HepG2 (cell line): ENCODE data around the gene TNPO3. TPM values are rescaled to one million over a fixed set of nuclear protein-coding genes. Genes with fewer than 3 reads are reported as not detected.

Experiments
- ATAC-seq: fragments of 200-7000 bp; cut with Tn5 transposase; 3 replicates; pipeline ENCODE4 v1.9.1; 2020; ENCODE audit warnings: mild to moderate bottlenecking, moderate library complexity
- BruUV-seq: library from RNA; stranded (reverse); fragments of 400-500 nt; replicated peaks from 2 replicates; lab custom pipeline; 2021; lab: Mats Ljungman, UMichigan
- CTCF ChIA-PET: fragments of 300-600 bp; formaldehyde crosslinking; extraction: SDS; loops from one replicate; lab custom pipeline; 2021; ENCODE audit warnings: low total read pairs, inconsistent platforms, low intra/inter-chr PET ratio; lab: Yijun Ruan, JAX
- POLR2A ChIA-PET: fragments of 350-600 bp; sonication (Branson Sonifier 250); formaldehyde crosslinking; loops from one replicate; lab custom pipeline; 2020; ENCODE audit warnings: antibody characterized with exemption, inconsistent platforms; lab: Yijun Ruan, JAX
- DNase-seq: peaks from one replicate; pipeline ENCODE4 v3.0.0-alpha.2; 2015; ENCODE audit warnings: low spot score
- FAIRE-seq: peaks from 3 replicates; lab custom pipeline; 2011; peaks lifted over from hg19 to GRCh38; lab: Jason Lieb, UNC
- H2AFZ ChIP-seq: one replicate; pipeline ENCODE4 v1.6.1; 2011; ENCODE audit warnings: low read length, inconsistent platforms
- H3K27ac ChIP-seq: fragments of 300-600 bp; 3 replicates; pipeline ENCODE4 v1.8.0; 2011; ENCODE audit warnings: mixed run types, mild to moderate bottlenecking, mixed read lengths, low read length, inconsistent platforms; ENCODE audit not compliant: insufficient read depth; ENCODE audit errors: extremely low read length
- H3K27me3 ChIP-seq, 2 experiments: fragments of 200-600 bp in 1 of 2; 2 replicates in 1 of 2; 3 replicates in 1 of 2; pipeline versions ENCODE4 v1.6.0 to v1.8.0; 2011; ENCODE audit warnings: low read length in 2 of 2, mild to moderate bottlenecking in 2 of 2, moderate library complexity in 2 of 2, inconsistent platforms in 1 of 2; ENCODE audit not compliant: insufficient read depth in 2 of 2, control insufficient read depth in 1 of 2
- H3K36me3 ChIP-seq, 2 experiments: fragments of 200-600 bp in 1 of 2; replicated peaks in 1 of 2; 2 replicates in 1 of 2; 3 replicates in 1 of 2; pipeline versions ENCODE4 v1.5.1 to v1.8.0; 2011; ENCODE audit warnings: low read length in 2 of 2, inconsistent platforms in 1 of 2; ENCODE audit not compliant: insufficient read depth in 2 of 2, control insufficient read depth in 1 of 2
- H3K4me1 ChIP-seq: 2 replicates; pipeline ENCODE4 v1.5.1; 2012; ENCODE audit warnings: low read length, inconsistent platforms; ENCODE audit not compliant: insufficient read depth
- H3K4me2 ChIP-seq: 2 replicates; pipeline ENCODE4 v1.6.0; 2011; ENCODE audit warnings: low read depth, low read length, inconsistent platforms
- H3K4me3 ChIP-seq, 3 experiments: fragments of 200-600 bp in 1 of 3; sonication (generic), shearing (Covaris generic) in 1 of 3; replicated peaks in 1 of 3; 2 replicates each; pipeline ENCODE4 v1.5.1; 2011 to 2016; ENCODE audit warnings: low read length in 3 of 3, inconsistent platforms in 2 of 3, low read depth in 2 of 3, mild to moderate bottlenecking in 2 of 3, control low read depth in 1 of 3, mixed read lengths in 1 of 3; ENCODE audit not compliant: insufficient read depth in 1 of 3
- H3K79me2 ChIP-seq: one replicate; pipeline ENCODE4 v1.6.1; 2011; ENCODE audit warnings: low read length, inconsistent platforms; ENCODE audit not compliant: insufficient read depth
- H3K9ac ChIP-seq: 2 replicates; pipeline ENCODE4 v1.6.0; 2011; ENCODE audit warnings: mild to moderate bottlenecking, low read depth, low read length, inconsistent platforms; ENCODE audit not compliant: insufficient read depth
- H3K9me3 ChIP-seq: 2 replicates; pipeline ENCODE4 v1.5.1; 2012; ENCODE audit warnings: mild to moderate bottlenecking, low read length
- H4K20me1 ChIP-seq: 2 replicates; pipeline ENCODE4 v1.6.0; 2011; ENCODE audit warnings: inconsistent platforms, mild to moderate bottlenecking, low read length, moderate library complexity; ENCODE audit not compliant: insufficient read depth
- ETV5 ChIP-seq: IDR thresholded peaks from 2 replicates; pipeline ENCODE4 v1.6.1; 2018; ENCODE audit warnings: missing biosample characterization, missing genetic modification reagents, inconsistent platforms, borderline replicate concordance
- FIP1L1 ChIP-seq: fragments of 200-400 bp; formaldehyde crosslinking; IDR thresholded peaks from 2 replicates; pipeline ENCODE4 v1.6.1; 2018; ENCODE audit warnings: low read depth, mild to moderate bottlenecking, low read length, moderate library complexity, borderline replicate concordance; ENCODE audit not compliant: insufficient read depth
- ISL2 ChIP-seq: sonication (generic); formaldehyde crosslinking; IDR thresholded peaks from 2 replicates; pipeline ENCODE4 v1.5.0; 2020; ENCODE audit warnings: missing genetic modification reagents
- PTBP1 ChIP-seq: fragments of 200-400 bp; formaldehyde crosslinking; IDR thresholded peaks from 2 replicates; pipeline ENCODE4 v1.6.1; 2018; ENCODE audit warnings: low read length, low read depth; ENCODE audit not compliant: poor library complexity, severe bottlenecking
- TBX3 ChIP-seq: fragments of 450-650 bp; IDR thresholded peaks from 2 replicates; pipeline ENCODE4 v1.6.1; 2017; ENCODE audit warnings: antibody characterized with exemption, mild to moderate bottlenecking, inconsistent platforms, borderline replicate concordance
- TCF7L2 ChIP-seq: IDR thresholded peaks from 2 replicates; pipeline ENCODE4 v1.6.1; 2011; ENCODE audit warnings: mild to moderate bottlenecking, low read depth, low read length, moderate library complexity
- TEAD3 ChIP-seq: optimal IDR thresholded peaks from 2 replicates; pipeline ENCODE3; 2016; ENCODE audit warnings: borderline replicate concordance
- XBP1 ChIP-seq: sonication (generic); formaldehyde crosslinking; IDR thresholded peaks from 2 replicates; pipeline ENCODE4 v1.5.0; 2020; ENCODE audit warnings: missing genetic modification reagents
- ZEB1 ChIP-seq: IDR thresholded peaks from 2 replicates; pipeline ENCODE4 v1.6.1; 2012; ENCODE audit warnings: mild to moderate bottlenecking, low read depth, inconsistent platforms; ENCODE audit not compliant: insufficient replicate concordance
- ZFP41 ChIP-seq: sonication (generic); formaldehyde crosslinking; IDR thresholded peaks from 2 replicates; pipeline ENCODE4 v1.4.0; 2020; ENCODE audit warnings: mild to moderate bottlenecking, missing genetic modification reagents, borderline replicate concordance
- ZNF790 ChIP-seq: sonication (generic); formaldehyde crosslinking; IDR thresholded peaks from 2 replicates; pipeline ENCODE4 v1.8.0; 2022; ENCODE audit warnings: missing genetic modification reagents, mild to moderate bottlenecking, borderline replicate concordance
- ZNF891 ChIP-seq: sonication (generic); formaldehyde crosslinking; IDR thresholded peaks from 2 replicates; pipeline ENCODE4 v1.5.0; 2020; ENCODE audit warnings: mild to moderate bottlenecking, missing genetic modification reagents
- in situ Hi-C: cut with HindIII; loops from 2 replicates; pipeline ENCODE4 v1.10.0; 2017; ENCODE audit warnings: low pct_unique_long_range_greater_than_20kb; ENCODE audit not compliant: extremely low pct_ligation_motif_present
- intact Hi-C: fragments of 100-400 bp; cut with micrococcal nuclease; formaldehyde crosslinking; loops from one replicate; pipeline ENCODE4 v1.10.0; 2022; ENCODE audit not compliant: unreplicated experiment
- polyA plus RNA-seq, 8 experiments: library from polyadenylated mRNA; depleted of rRNA in 3 of 8; stranded (reverse) in 7 of 8; unstranded in 1 of 8; fragments of >200 nt; fragmentation: Illumina TruSeq in 4 of 8; extraction: Trizol in 4 of 8; gene quantifications; 2 replicates each; pipeline versions ENCODE4 v1.2.1 to v1.2.3, GENCODE V29; 2011 to 2016; ENCODE audit warnings: low read depth in 4 of 8, missing spikeins in 1 of 8, mixed read lengths in 1 of 8; ENCODE audit not compliant: insufficient read depth in 1 of 8
- total RNA-seq, 5 experiments: library from RNA; depleted of rRNA; stranded (reverse); fragments of >200 nt; fragmentation: Illumina TruSeq; extraction: Trizol; gene quantifications; 2 replicates each; pipeline ENCODE4 v1.2.3, GENCODE V29; 2016; ENCODE audit warnings: low read depth in 1 of 5
- TF ChIP-seq, protein P1 (sequence below): sonication (generic); formaldehyde crosslinking; IDR thresholded peaks from 2 replicates; pipeline ENCODE4 v1.4.0; 2020; ENCODE audit warnings: mild to moderate bottlenecking, missing genetic modification reagents
- TF ChIP-seq, protein P2 (sequence below): sonication (generic); formaldehyde crosslinking; IDR thresholded peaks from 2 replicates; pipeline ENCODE4 v1.4.0; 2020; ENCODE audit warnings: missing genetic modification reagents, borderline replicate concordance
- TF ChIP-seq, protein P3 (sequence below): sonication (generic); formaldehyde crosslinking; conservative IDR thresholded peaks from 2 replicates; pipeline ENCODE4 v1.8.0; 2022; ENCODE audit warnings: mild to moderate bottlenecking, moderate library complexity, missing genetic modification reagents

Gene TNPO3
- total and polyA plus RNA-seq, 2 of the 13 experiments (the other 11 are each of a cell fraction or from before 2014, with no cell fraction given), result 23.8 to 44.6 TPM

DNA sequence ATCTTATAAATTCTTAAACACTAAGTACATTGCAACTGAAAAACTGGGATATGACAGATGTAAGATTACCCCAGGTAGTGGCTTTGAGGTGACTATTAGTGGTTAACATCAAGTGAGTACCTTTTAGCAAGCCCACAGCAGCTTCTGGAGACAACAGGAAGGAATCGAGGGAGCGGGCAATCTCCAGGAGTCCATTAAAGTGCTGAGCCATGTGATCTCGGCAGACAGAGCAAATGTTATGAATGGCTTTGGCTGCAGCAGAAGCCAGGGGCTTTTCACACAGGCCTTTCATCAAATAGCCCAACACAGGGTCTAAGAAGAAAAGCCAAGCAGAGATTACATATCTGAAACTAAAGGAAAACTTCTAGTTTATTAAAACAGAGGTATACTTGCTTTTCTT lies 68.3 kb downstream of the TNPO3 start (continued):
- TF ChIP-seq, protein P1, sequence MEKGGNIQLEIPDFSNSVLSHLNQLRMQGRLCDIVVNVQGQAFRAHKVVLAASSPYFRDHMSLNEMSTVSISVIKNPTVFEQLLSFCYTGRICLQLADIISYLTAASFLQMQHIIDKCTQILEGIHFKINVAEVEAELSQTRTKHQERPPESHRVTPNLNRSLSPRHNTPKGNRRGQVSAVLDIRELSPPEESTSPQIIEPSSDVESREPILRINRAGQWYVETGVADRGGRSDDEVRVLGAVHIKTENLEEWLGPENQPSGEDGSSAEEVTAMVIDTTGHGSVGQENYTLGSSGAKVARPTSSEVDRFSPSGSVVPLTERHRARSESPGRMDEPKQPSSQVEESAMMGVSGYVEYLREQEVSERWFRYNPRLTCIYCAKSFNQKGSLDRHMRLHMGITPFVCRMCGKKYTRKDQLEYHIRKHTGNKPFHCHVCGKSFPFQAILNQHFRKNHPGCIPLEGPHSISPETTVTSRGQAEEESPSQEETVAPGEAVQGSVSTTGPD (CRISPR knock-in tag), result no peak
- no peak for TF ChIP-seq PTBP1

DNA sequence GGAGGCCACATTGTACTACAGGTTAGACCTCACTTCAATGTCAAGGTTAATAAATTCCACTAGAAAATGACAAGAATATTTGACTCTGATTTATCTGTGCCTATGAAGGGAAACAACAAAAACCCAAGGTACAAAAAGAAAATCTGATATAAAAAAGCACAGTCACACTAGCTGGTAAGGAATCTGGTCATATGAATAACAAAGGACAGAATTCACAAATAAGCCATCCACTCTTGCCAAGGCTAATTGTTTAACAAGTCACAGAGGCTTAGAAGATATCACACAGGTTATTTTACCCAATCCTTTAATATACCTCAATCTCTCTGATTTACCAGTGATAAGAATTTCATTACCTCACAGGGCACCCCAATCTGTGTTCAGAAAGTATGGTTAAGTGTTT lies 69.3 kb downstream of the TNPO3 start:
- ChIA-PET POLR2A (no interaction called here), CTCF (no interaction called here)
- Histone ChIP-seq H2AFZ (no peak overlapping the region), H3K9me3 (no peaks in the 10 kb centered on the region), H3K79me2 (no peaks in the 10 kb centered on the region), H3K27me3 (no peaks in the 10 kb centered on the region), H3K36me3 (peaks cover 14 to 73% of the 10 kb centered on the region in 2 experiments), H3K27ac (no peak overlapping the region), H3K4me1 (no peaks in the 10 kb centered on the region), H3K4me3 (no peak overlapping the region), H3K9ac (no peak overlapping the region), H4K20me1 (no peaks in the 10 kb centered on the region), H3K4me2 (no peak overlapping the region)
- no TSS peak for BruUV-seq
- in situ Hi-C loops, result no loop called here
- FAIRE-seq (no peak), ATAC-seq (no peak), DNase-seq (no peak)
- intact Hi-C loops, result no loop called here
- no peak for TF ChIP-seq ETV5 (CRISPR knock-in tag)
- no peak for TF ChIP-seq XBP1
- TF ChIP-seq, protein P2, sequence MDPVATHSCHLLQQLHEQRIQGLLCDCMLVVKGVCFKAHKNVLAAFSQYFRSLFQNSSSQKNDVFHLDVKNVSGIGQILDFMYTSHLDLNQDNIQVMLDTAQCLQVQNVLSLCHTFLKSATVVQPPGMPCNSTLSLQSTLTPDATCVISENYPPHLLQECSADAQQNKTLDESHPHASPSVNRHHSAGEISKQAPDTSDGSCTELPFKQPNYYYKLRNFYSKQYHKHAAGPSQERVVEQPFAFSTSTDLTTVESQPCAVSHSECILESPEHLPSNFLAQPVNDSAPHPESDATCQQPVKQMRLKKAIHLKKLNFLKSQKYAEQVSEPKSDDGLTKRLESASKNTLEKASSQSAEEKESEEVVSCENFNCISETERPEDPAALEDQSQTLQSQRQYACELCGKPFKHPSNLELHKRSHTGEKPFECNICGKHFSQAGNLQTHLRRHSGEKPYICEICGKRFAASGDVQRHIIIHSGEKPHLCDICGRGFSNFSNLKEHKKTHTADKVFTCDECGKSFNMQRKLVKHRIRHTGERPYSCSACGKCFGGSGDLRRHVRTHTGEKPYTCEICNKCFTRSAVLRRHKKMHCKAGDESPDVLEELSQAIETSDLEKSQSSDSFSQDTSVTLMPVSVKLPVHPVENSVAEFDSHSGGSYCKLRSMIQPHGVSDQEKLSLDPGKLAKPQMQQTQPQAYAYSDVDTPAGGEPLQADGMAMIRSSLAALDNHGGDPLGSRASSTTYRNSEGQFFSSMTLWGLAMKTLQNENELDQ (CRISPR knock-in tag), result no peak
- TF ChIP-seq ZFP41 (CRISPR knock-in tag), result no peak
- TF ChIP-seq ZNF891 (CRISPR knock-in tag), result no peak
- TF ChIP-seq ZEB1, result no peak
- TF ChIP-seq TEAD3, result no peak
- TF ChIP-seq ISL2 (CRISPR knock-in tag), result no peak
- TF ChIP-seq FIP1L1, result no peak
- TF ChIP-seq, protein P3, sequence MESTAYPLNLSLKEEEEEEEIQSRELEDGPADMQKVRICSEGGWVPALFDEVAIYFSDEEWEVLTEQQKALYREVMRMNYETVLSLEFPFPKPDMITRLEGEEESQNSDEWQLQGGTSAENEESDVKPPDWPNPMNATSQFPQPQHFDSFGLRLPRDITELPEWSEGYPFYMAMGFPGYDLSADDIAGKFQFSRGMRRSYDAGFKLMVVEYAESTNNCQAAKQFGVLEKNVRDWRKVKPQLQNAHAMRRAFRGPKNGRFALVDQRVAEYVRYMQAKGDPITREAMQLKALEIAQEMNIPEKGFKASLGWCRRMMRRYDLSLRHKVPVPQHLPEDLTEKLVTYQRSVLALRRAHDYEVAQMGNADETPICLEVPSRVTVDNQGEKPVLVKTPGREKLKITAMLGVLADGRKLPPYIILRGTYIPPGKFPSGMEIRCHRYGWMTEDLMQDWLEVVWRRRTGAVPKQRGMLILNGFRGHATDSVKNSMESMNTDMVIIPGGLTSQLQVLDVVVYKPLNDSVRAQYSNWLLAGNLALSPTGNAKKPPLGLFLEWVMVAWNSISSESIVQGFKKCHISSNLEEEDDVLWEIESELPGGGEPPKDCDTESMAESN (CRISPR knock-in tag), result no peak
- no peak for TF ChIP-seq ZNF790
- TF ChIP-seq TBX3, result no peak
- no peak for TF ChIP-seq TCF7L2
